Measurements from ENCODE around the gene STH. TPM values are rescaled to one million over a fixed set of nuclear protein-coding genes. Genes with fewer than 3 reads are reported as not detected.

The STH gene
- total and polyA plus RNA-seq, 5 experiments from 2014 or later = not detected

GRCh38 chr17:45970659-45971058 lies 28.4 kb upstream of the STH start:
- Mint-ChIP-seq H3K4me3 (no peak overlapping the region), H3K27ac (no peak overlapping the region), H3K36me3 (peaks cover 0 to 7% (median 0%) of the 10 kb centered on the region in 3 donors), H3K4me1 (peaks cover 0 to 10% (median 1%) of the 10 kb centered on the region in 4 donors), H3K27me3 (peaks cover 12 to 31% (median 22%) of the 10 kb centered on the region in 5 donors), H3K9me3 (peaks cover 0 to 5% (median 4%) of the 10 kb centered on the region in 9 donors)
- POLR2A ChIA-PET = interaction anchor here (0.6 kb wide), 1 partner anchor 12 kb away, joined by 3 read pairs; no protein-coding TSS in a partner anchor
- ATAC-seq = no peak
- DNase-seq = no peak

- Mint-ChIP-seq H3K27ac (no peak overlapping the region), H3K4me1 (peaks cover 0 to 12% (median 2%) of the 10 kb centered on the region in 4 donors), H3K4me3 (no peak overlapping the region), H3K27me3 (peaks cover 12 to 31% (median 20%) of the 10 kb centered on the region in 5 donors), H3K9me3 (peaks cover 0 to 5% (median 4%) of the 10 kb centered on the region in 9 donors), H3K36me3 (peaks cover 0 to 7% (median 0%) of the 10 kb centered on the region in 3 donors)
- ATAC-seq (no peak), DNase-seq (no peak)
- POLR2A ChIA-PET = no interaction called here
Observed at GRCh38 chr17:45971698-45972141, 27.3 kb upstream of the STH start.

- H3K27me3 Mint-ChIP-seq = peaks cover 9 to 29% (median 18%) of the 10 kb centered on the region in 5 donors
- POLR2A ChIA-PET = no interaction called here
- DNase-seq = no peak
- no peak overlapping the region for H3K4me3 Mint-ChIP-seq
- H3K9me3 Mint-ChIP-seq = peaks cover 0 to 5% (median 4%) of the 10 kb centered on the region in 9 donors
- peaks cover 0 to 7% (median 0%) of the 10 kb centered on the region in 3 donors for H3K36me3 Mint-ChIP-seq
- ATAC-seq = no peak
- H3K27ac Mint-ChIP-seq = no peak overlapping the region
- peaks cover 0 to 12% (median 2%) of the 10 kb centered on the region in 4 donors for H3K4me1 Mint-ChIP-seq
Observed at GRCh38 chr17:45972531-45972930, 26.5 kb upstream of the STH start.

- no peak overlapping the region for H3K27ac Mint-ChIP-seq
- H3K4me1 Mint-ChIP-seq = peaks cover 0 to 12% (median under 1%) of the 10 kb centered on the region in 4 donors
- H3K36me3 Mint-ChIP-seq = peaks cover 0 to 7% (median 0%) of the 10 kb centered on the region in 3 donors
- DNase-seq = no peak
- ATAC-seq = no peak
- peaks cover 7 to 22% (median 14%) of the 10 kb centered on the region in 5 donors for H3K27me3 Mint-ChIP-seq
- H3K9me3 Mint-ChIP-seq = peaks cover 0 to 5% (median 4%) of the 10 kb centered on the region in 9 donors
- POLR2A ChIA-PET = interaction anchor here (0.6 kb wide), 1 partner anchor 19 kb away, joined by 4 read pairs; no protein-coding TSS in a partner anchor
- H3K4me3 Mint-ChIP-seq = no peak overlapping the region
Observed at GRCh38 chr17:45973099-45973780, 25.8 kb upstream of the STH start.

GRCh38 chr17:45973946-45974859 lies 24.8 kb upstream of the STH start:
- Mint-ChIP-seq H3K9me3 (peaks cover 0 to 5% (median 4%) of the 10 kb centered on the region in 9 donors), H3K4me3 (no peak overlapping the region), H3K27me3 (peaks cover 7 to 15% (median 12%) of the 10 kb centered on the region in 5 donors), H3K4me1 (peaks cover 0 to 12% (median under 1%) of the 10 kb centered on the region in 4 donors), H3K36me3 (peaks cover 0 to 7% (median 0%) of the 10 kb centered on the region in 3 donors), H3K27ac (no peak overlapping the region)
- ATAC-seq = no peak
- DNase-seq = no peak
- POLR2A ChIA-PET = interaction anchor here (0.6 to 0.7 kb wide), 2 partner anchors 18 to 19 kb away, joined by 3 to 4 read pairs; no protein-coding TSS in a partner anchor

- Mint-ChIP-seq H3K27me3 (peaks cover 3 to 8% (median 5%) of the 10 kb centered on the region in 5 donors), H3K36me3 (peaks cover 0 to 3% (median 0%) of the 10 kb centered on the region in 3 donors), H3K4me1 (peaks cover 0 to 12% (median 1%) of the 10 kb centered on the region in 4 donors), H3K27ac (no peak overlapping the region), H3K9me3 (peaks cover 0 to 5% (median 4%) of the 10 kb centered on the region in 9 donors), H3K4me3 (no peak overlapping the region)
- peak in 1 of 2 donors; percentile 37 for ATAC-seq
- no peak for DNase-seq
- POLR2A ChIA-PET = interaction anchor here (0.7 kb wide), 1 partner anchor 20 kb away, joined by 3 read pairs; no protein-coding TSS in a partner anchor
Observed at GRCh38 chr17:45974916-45975630, 24.0 kb upstream of the STH start.

GRCh38 chr17:45975640-45976295 lies 23.3 kb upstream of the STH start:
- POLR2A ChIA-PET = no interaction called here
- peaks cover 0 to 8% (median 3%) of the 10 kb centered on the region in 5 donors for H3K27me3 Mint-ChIP-seq
- H3K9me3 Mint-ChIP-seq = peaks cover 0 to 5% (median 4%) of the 10 kb centered on the region in 9 donors
- peaks cover 0 to 3% (median 0%) of the 10 kb centered on the region in 3 donors for H3K36me3 Mint-ChIP-seq
- DNase-seq (no peak), ATAC-seq (no peak)
- H3K4me3 Mint-ChIP-seq = no peak overlapping the region
- no peak overlapping the region for H3K27ac Mint-ChIP-seq
- H3K4me1 Mint-ChIP-seq = peaks cover 0 to 12% (median 1%) of the 10 kb centered on the region in 4 donors

- peaks cover 0 to 5% (median 4%) of the 10 kb centered on the region in 9 donors for H3K9me3 Mint-ChIP-seq
- POLR2A ChIA-PET = no interaction called here
- no peak overlapping the region for H3K27ac Mint-ChIP-seq
- H3K4me1 Mint-ChIP-seq = peaks cover 0 to 12% (median 1%) of the 10 kb centered on the region in 4 donors
- H3K4me3 Mint-ChIP-seq = no peak overlapping the region
- H3K27me3 Mint-ChIP-seq = peaks cover 0 to 4% (median 3%) of the 10 kb centered on the region in 5 donors
- no peak for ATAC-seq
- H3K36me3 Mint-ChIP-seq = peaks cover 0 to 3% (median 0%) of the 10 kb centered on the region in 3 donors
- DNase-seq = no peak
Observed at GRCh38 chr17:45976391-45976754, 22.7 kb upstream of the STH start.

GRCh38 chr17:45976755-45977505 lies 22.1 kb upstream of the STH start:
- Mint-ChIP-seq H3K4me1 (peaks cover 0 to 12% (median 1%) of the 10 kb centered on the region in 4 donors), H3K27ac (no peak overlapping the region), H3K9me3 (peaks cover 0 to 5% (median 4%) of the 10 kb centered on the region in 9 donors), H3K27me3 (peaks cover 0 to 4% (median 3%) of the 10 kb centered on the region in 5 donors), H3K36me3 (peaks cover 0 to 3% (median 0%) of the 10 kb centered on the region in 3 donors), H3K4me3 (no peak overlapping the region)
- POLR2A ChIA-PET = no interaction called here
- no peak for ATAC-seq
- no peak for DNase-seq

GRCh38 chr17:45977506-45977824 lies 21.6 kb upstream of the STH start:
- H3K4me3 Mint-ChIP-seq = no peak overlapping the region
- DNase-seq (no peak), ATAC-seq (no peak)
- POLR2A ChIA-PET = no interaction called here
- peaks cover 0 to 3% (median 1%) of the 10 kb centered on the region in 9 donors for H3K9me3 Mint-ChIP-seq
- H3K36me3 Mint-ChIP-seq = peaks cover 0 to 3% (median 0%) of the 10 kb centered on the region in 3 donors
- peaks cover 0 to 12% (median 1%) of the 10 kb centered on the region in 4 donors for H3K4me1 Mint-ChIP-seq
- no peak overlapping the region for H3K27ac Mint-ChIP-seq
- peaks cover 0 to 3% (median under 1%) of the 10 kb centered on the region in 5 donors for H3K27me3 Mint-ChIP-seq

GRCh38 chr17:45977976-45978626 lies 20.9 kb upstream of the STH start:
- Mint-ChIP-seq H3K4me3 (no peak overlapping the region), H3K36me3 (peaks cover 0 to under 1% (median 0%) of the 10 kb centered on the region in 3 donors), H3K4me1 (peaks cover 0 to 12% (median 1%) of the 10 kb centered on the region in 4 donors), H3K27ac (peak overlapping the region in 1 of 10 donors; percentile 47), H3K27me3 (no peaks in the 10 kb centered on the region), H3K9me3 (no peaks in the 10 kb centered on the region)
- POLR2A ChIA-PET = no interaction called here
- ATAC-seq (no peak), DNase-seq (no peak)

Measured in naive thymus-derived CD8-positive, alpha-beta T cell (primary cell).